K562 (cell line): ENCODE data around the gene OSCP1. TPM values are rescaled to one million over a fixed set of nuclear protein-coding genes. Genes with fewer than 3 reads are reported as not detected.

ENCODE experiments used
- ATAC-seq: fragments of 200-7000 bp; cut with Tn5 transposase; 3 replicates; pipeline ENCODE4 v1.9.1; 2020; ENCODE audit warnings: moderate library complexity
- BruUV-seq: library from RNA; stranded (reverse); fragments of 400-500 nt; replicated peaks from 2 replicates; lab custom pipeline; 2021; lab: Mats Ljungman, UMichigan
- CTCF ChIA-PET: fragments of 300-600 bp; formaldehyde crosslinking; extraction: SDS; loops from one replicate; lab custom pipeline; 2021; ENCODE audit warnings: low intra/inter-chr PET ratio; lab: Yijun Ruan, JAX
- POLR2A ChIA-PET: fragments of 300-600, 350-650 bp; sonication (Branson Sonifier 250); formaldehyde crosslinking; extraction: SDS; loops from one replicate; lab custom pipeline; 2021; ENCODE audit warnings: antibody characterized with exemption, inconsistent platforms; lab: Yijun Ruan, JAX
- DNase-seq, 4 experiments: peaks; one replicate each; pipeline versions ENCODE4 v3.0.0 to v3.0.0-alpha.2; 2011 to 2018; ENCODE audit warnings: low spot score in 3 of 4, mixed read lengths in 3 of 4; ENCODE audit errors: extremely low read depth in 1 of 4
- FAIRE-seq: peaks from 2 replicates; lab custom pipeline; 2011; peaks lifted over from hg19 to GRCh38; lab: Jason Lieb, UNC
- H2AFZ ChIP-seq: 2 replicates; pipeline ENCODE4 v1.6.0; 2011; ENCODE audit warnings: low read depth, low read length, control low read depth, inconsistent platforms
- H3K27ac ChIP-seq: fragments of 200-600 bp; 3 replicates; pipeline ENCODE4 v1.8.0; 2011; ENCODE audit warnings: low read depth, mild to moderate bottlenecking, control low read depth, inconsistent platforms, low read length, moderate library complexity, mixed read lengths; ENCODE audit errors: extremely low read depth
- H3K27me3 ChIP-seq, 2 experiments: fragments of 300-600 bp in 1 of 2; 2 replicates in 1 of 2; 3 replicates in 1 of 2; pipeline versions ENCODE4 v1.6.0 to v1.8.0; 2011; ENCODE audit warnings: inconsistent platforms in 2 of 2, low read length in 2 of 2, mild to moderate bottlenecking in 1 of 2, mixed read lengths in 1 of 2, moderate library complexity in 1 of 2; ENCODE audit not compliant: control insufficient read depth in 2 of 2, insufficient read depth in 2 of 2
- H3K36me3 ChIP-seq: fragments of 300-600 bp; 3 replicates; pipeline ENCODE4 v1.8.0; 2011; ENCODE audit warnings: mild to moderate bottlenecking, low read length, inconsistent platforms; ENCODE audit not compliant: control insufficient read depth, insufficient read depth
- H3K4me1 ChIP-seq, 2 experiments: fragments of 200-600 bp in 1 of 2; replicated peaks in 1 of 2; 2 replicates in 1 of 2; 3 replicates in 1 of 2; pipeline versions ENCODE4 v1.5.1 to v1.8.0; 2011; ENCODE audit warnings: inconsistent platforms in 2 of 2, low read length in 2 of 2, mild to moderate bottlenecking in 1 of 2, mixed read lengths in 1 of 2, moderate library complexity in 1 of 2; ENCODE audit not compliant: control insufficient read depth in 2 of 2, insufficient read depth in 2 of 2
- H3K4me2 ChIP-seq: 2 replicates; pipeline ENCODE4 v1.6.1; 2011; ENCODE audit warnings: low read length, control low read depth, inconsistent platforms, mixed read lengths; ENCODE audit not compliant: insufficient read depth
- H3K4me3 ChIP-seq: fragments of 200-600 bp; sonication (generic), shearing (Covaris generic); 2 replicates; pipeline ENCODE4 v1.5.1; 2016; ENCODE audit warnings: control low read depth, inconsistent platforms
- H3K79me2 ChIP-seq: fragments of 200-600 bp; 3 replicates; pipeline ENCODE4 v1.8.0; 2011; ENCODE audit warnings: low read length, inconsistent platforms; ENCODE audit not compliant: control insufficient read depth, insufficient read depth
- H3K9ac ChIP-seq, 2 experiments: 2 replicates each; pipeline versions ENCODE4 v1.6.0 to v1.6.1; 2011; ENCODE audit warnings: low read depth in 2 of 2, low read length in 2 of 2, control low read depth in 1 of 2, inconsistent platforms in 1 of 2, mild to moderate bottlenecking in 1 of 2, mixed read lengths in 1 of 2; ENCODE audit not compliant: insufficient read depth in 1 of 2
- H3K9me1 ChIP-seq: one replicate; pipeline ENCODE4 v1.6.0; 2011; ENCODE audit warnings: inconsistent platforms, mild to moderate bottlenecking, low read length, moderate library complexity; ENCODE audit not compliant: control insufficient read depth, insufficient read depth
- H3K9me3 ChIP-seq: replicated peaks from 2 replicates; pipeline ENCODE4 v1.5.1; 2011; ENCODE audit warnings: low read depth, low read length, inconsistent platforms; ENCODE audit not compliant: control insufficient read depth, insufficient read depth
- H4K20me1 ChIP-seq: replicated peaks from 2 replicates; pipeline ENCODE4 v1.6.1; 2011; ENCODE audit warnings: low read length, inconsistent platforms, mixed read lengths; ENCODE audit not compliant: control insufficient read depth, insufficient read depth
- ESRRA ChIP-seq: fragments of 450-650 bp; IDR thresholded peaks from 2 replicates; pipeline ENCODE4 v1.6.1; 2014; ENCODE audit warnings: low read depth, mild to moderate bottlenecking, moderate library complexity, borderline replicate concordance
- FOSL1 ChIP-seq: fragments of 200-800 bp; sonication (Bioruptor generic); conservative IDR thresholded peaks from 2 replicates; pipeline ENCODE4 v1.6.1; 2016; ENCODE audit warnings: missing genetic modification characterization, missing compliant biosample characterization
- HIVEP1 ChIP-seq: fragments of 250-450 bp; sonication (Bioruptor Pico); IDR thresholded peaks from 2 replicates; pipeline ENCODE4 v1.4.0; 2020; ENCODE audit warnings: mild to moderate bottlenecking
- HNRNPLL ChIP-seq: fragments of 200-400 bp; formaldehyde crosslinking; IDR thresholded peaks from 2 replicates; pipeline ENCODE4 v1.6.1; 2017; ENCODE audit warnings: low read length, low read depth, mild to moderate bottlenecking; ENCODE audit not compliant: poor library complexity, severe bottlenecking
- JUND ChIP-seq, 2 experiments: IDR thresholded peaks; 2 replicates in 1 of 2; 3 replicates in 1 of 2; pipeline ENCODE4 v1.6.1; 2011; ENCODE audit warnings: borderline replicate concordance in 2 of 2, low read depth in 2 of 2, low read length in 2 of 2, improper control_type of control experiment in 1 of 2, missing biosample characterization in 1 of 2, missing genetic modification characterization in 1 of 2, missing genetic modification reagents in 1 of 2
- PHF21A ChIP-seq: fragments of 450-650 bp; IDR thresholded peaks from 2 replicates; pipeline ENCODE4 v1.6.1; 2017; ENCODE audit warnings: low read depth, borderline replicate concordance
- SIN3B ChIP-seq: fragments of 450-650 bp; IDR thresholded peaks from 2 replicates; pipeline ENCODE4 v1.6.1; 2017; ENCODE audit warnings: low read depth, mild to moderate bottlenecking, moderate library complexity
- ZKSCAN1 ChIP-seq: fragments of 150-350 bp; IDR thresholded peaks from 2 replicates; pipeline ENCODE4 v1.6.1; 2016; ENCODE audit warnings: low read depth, low read length
- ZNF398 ChIP-seq: fragments of 250-450 bp; sonication (Bioruptor Pico); IDR thresholded peaks from 2 replicates; pipeline ENCODE4 v1.8.0; 2021; ENCODE audit warnings: moderate library complexity, mild to moderate bottlenecking, inconsistent platforms
- ZNF785 ChIP-seq: fragments of 250-450 bp; sonication (Bioruptor Pico); IDR thresholded peaks from 2 replicates; pipeline ENCODE4 v1.4.0; 2020; ENCODE audit warnings: mild to moderate bottlenecking
- WGBS: fragments of 100-300 bp; shearing (Covaris generic); methylation state at CpG from one replicate; pipeline ENCODE4 v1.1.6; 2016; ENCODE audit warnings: low coverage, mixed read lengths; ENCODE audit not compliant: insufficient coverage; ENCODE audit errors: missing lambda C conversion rate; 5-methylcytosine and 5-hydroxymethylcytosine counted together
- in situ Hi-C: fragments of 300-500 bp; cut with MboI; formaldehyde crosslinking; loops from 4 replicates; pipeline ENCODE4 v1.15.0; 2018; ENCODE audit warnings: inconsistent platforms, mixed read lengths
- intact Hi-C: fragments of 100-400 bp; cut with micrococcal nuclease; formaldehyde crosslinking; loops from 2 replicates; pipeline ENCODE4 v1.14.2; 2022
- polyA plus RNA-seq, 8 experiments: library from polyadenylated mRNA; depleted of rRNA in 4 of 8; stranded (reverse) in 5 of 8; unstranded in 3 of 8; fragments of >200 nt; fragmentation: Nextera tagmentation in 2 of 8; fragmentation: Illumina TruSeq in 1 of 8; extraction: Ambion mirVana in 2 of 8; extraction: Trizol in 1 of 8; gene quantifications; 2 replicates each; pipeline versions ENCODE4 v1.2.1 to v1.2.3, GENCODE V29; 2011 to 2014; ENCODE audit warnings: inconsistent platforms in 1 of 8, missing spikeins in 1 of 8
- total RNA-seq, 7 experiments: library from RNA; depleted of rRNA in 6 of 7; stranded (reverse); fragments of >200 nt in 6 of 7; fragmentation: Illumina TruSeq in 2 of 7; extraction: Trizol in 2 of 7; gene quantifications; 2 replicates each; pipeline versions ENCODE4 v1.2.1 to v1.2.3, GENCODE V29; 2011 to 2021; ENCODE audit warnings: low replicate concordance in 1 of 7
- TF ChIP-seq, protein P1 (sequence below): IDR thresholded peaks from 2 replicates; pipeline ENCODE4 v1.6.1; 2014; ENCODE audit warnings: antibody characterized with exemption

Gene OSCP1
- total and polyA plus RNA-seq, 9 of the 15 experiments (the other 6 are each of a cell fraction or from before 2014, with no cell fraction given), result 0.15 to 0.40 (median 0.33) TPM; not detected in 5

- H3K9ac ChIP-seq, result peak overlapping the region in 1 of 2 experiments; percentile 31; a peak in 1 of 4 replicates
- no peaks in the 10 kb centered on the region for H4K20me1 ChIP-seq
- peaks cover 18% of the 10 kb centered on the region for H3K79me2 ChIP-seq
- FAIRE-seq, result no peak
- ATAC-seq, result no peak
- H3K9me3 ChIP-seq, result no peaks in the 10 kb centered on the region
- 75% methylated on average over 10 of the region's 10 CpGs for WGBS
- DNase-seq, result no peak
- H3K27me3 ChIP-seq, result no peaks in the 10 kb centered on the region
- BruUV-seq, result no TSS peak
- CTCF ChIA-PET, result no interaction called here
- peaks cover 2% of the 10 kb centered on the region; the same call in 1 of the 3 replicates for H3K36me3 ChIP-seq
- POLR2A ChIA-PET, result interaction anchor here (0.6 to 1.0 kb wide), 4 partner anchors 11 to 315 kb away, joined by 3 to 4 read pairs (median 3); no protein-coding TSS in a partner anchor
- no peak overlapping the region for H3K27ac ChIP-seq
- TF ChIP-seq ESRRA (peak; percentile 36; the same call in 1 of the 2 replicates), ZKSCAN1 (no peak)
- no peaks in the 10 kb centered on the region for H3K9me1 ChIP-seq
- H3K4me3 ChIP-seq, result no peak overlapping the region
- in situ Hi-C loops, result no loop called here
- intact Hi-C loops, result no loop called here
- peaks cover 13 to 38% of the 10 kb centered on the region in 2 experiments for H3K4me1 ChIP-seq
- no peak overlapping the region for H2AFZ ChIP-seq
- no peak overlapping the region for H3K4me2 ChIP-seq
Observed at GRCh38 chr1:36467700-36468455, 17.6 kb upstream of the OSCP1 start.

GRCh38 chr1:36467027-36467410 lies 16.8 kb upstream of the OSCP1 start:
- DNase-seq (no peak), FAIRE-seq (no peak), ATAC-seq (no peak)
- Histone ChIP-seq H3K27me3 (no peaks in the 10 kb centered on the region), H3K9me1 (peaks cover 2% of the 10 kb centered on the region), H3K4me1 (peaks cover 13 to 32% of the 10 kb centered on the region in 2 experiments), H3K4me2 (no peak overlapping the region), H3K36me3 (peaks cover 8% of the 10 kb centered on the region), H4K20me1 (no peaks in the 10 kb centered on the region), H3K4me3 (no peak overlapping the region), H3K9me3 (no peaks in the 10 kb centered on the region), H2AFZ (no peak overlapping the region), H3K27ac (no peak overlapping the region), H3K9ac (peak overlapping the region in 1 of 2 experiments; percentile 12; a peak in 2 of 4 replicates), H3K79me2 (peaks cover 26% of the 10 kb centered on the region)
- ChIA-PET CTCF (no interaction called here), POLR2A (interaction anchor here (0.6 to 1.0 kb wide), 3 partner anchors 10 to 314 kb away, joined by 3 to 4 read pairs (median 3); no protein-coding TSS in a partner anchor)
- in situ Hi-C loops, result no loop called here
- intact Hi-C loops, result no loop called here
- 75% methylated on average over 4 of the region's 4 CpGs for WGBS
- no TSS peak for BruUV-seq
- TF ChIP-seq FOSL1 (tag) (no peak), SIN3B (no peak), HNRNPLL (no peak), ZNF398 (CRISPR knock-in tag) (no peak), ZNF785 (no peak), JUND (IDR thresholded peaks at IDR 0.05; ENCODE audit: borderline replicate concordance, low read depth, low read length) (no peak), JUND (tag; IDR thresholded peaks at IDR 0.05; ENCODE audit: borderline replicate concordance, low read depth, low read length) (no peak), HIVEP1 (CRISPR knock-in tag) (no peak), PHF21A (no peak)
- TF ChIP-seq, protein P1, sequence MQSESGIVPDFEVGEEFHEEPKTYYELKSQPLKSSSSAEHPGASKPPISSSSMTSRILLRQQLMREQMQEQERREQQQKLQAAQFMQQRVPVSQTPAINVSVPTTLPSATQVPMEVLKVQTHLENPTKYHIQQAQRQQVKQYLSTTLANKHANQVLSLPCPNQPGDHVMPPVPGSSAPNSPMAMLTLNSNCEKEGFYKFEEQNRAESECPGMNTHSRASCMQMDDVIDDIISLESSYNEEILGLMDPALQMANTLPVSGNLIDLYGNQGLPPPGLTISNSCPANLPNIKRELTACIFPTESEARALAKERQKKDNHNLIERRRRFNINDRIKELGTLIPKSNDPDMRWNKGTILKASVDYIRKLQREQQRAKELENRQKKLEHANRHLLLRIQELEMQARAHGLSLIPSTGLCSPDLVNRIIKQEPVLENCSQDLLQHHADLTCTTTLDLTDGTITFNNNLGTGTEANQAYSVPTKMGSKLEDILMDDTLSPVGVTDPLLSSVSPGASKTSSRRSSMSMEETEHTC, result no peak
